Fibroblast of lung (primary cell): Measurements from ENCODE around the gene SLC35B1.

ENCODE experiments used
- EZH2 ChIP-seq: IDR thresholded peaks from 2 replicates; pipeline ENCODE4 v1.5.1; 2012; ENCODE audit warnings: low read length, control low read depth, mild to moderate bottlenecking; ENCODE audit errors: missing control alignments
- TF ChIP-seq, protein P1 (sequence below), 2 donors: IDR thresholded peaks in 1 of 2; conservative IDR thresholded peaks in 1 of 2; 1 replicate in 1 of 2; 2 replicates in 1 of 2; pipeline ENCODE4 v1.5.1; 2011 to 2012; ENCODE audit warnings: low read length in 2 of 2, control low read depth in 1 of 2, inconsistent platforms in 1 of 2, low read depth in 1 of 2, mild to moderate bottlenecking in 1 of 2

GRCh38 chr17:49670002-49670401 is 37.8 kb downstream of the SLC35B1 start:
- TF ChIP-seq, protein P1, sequence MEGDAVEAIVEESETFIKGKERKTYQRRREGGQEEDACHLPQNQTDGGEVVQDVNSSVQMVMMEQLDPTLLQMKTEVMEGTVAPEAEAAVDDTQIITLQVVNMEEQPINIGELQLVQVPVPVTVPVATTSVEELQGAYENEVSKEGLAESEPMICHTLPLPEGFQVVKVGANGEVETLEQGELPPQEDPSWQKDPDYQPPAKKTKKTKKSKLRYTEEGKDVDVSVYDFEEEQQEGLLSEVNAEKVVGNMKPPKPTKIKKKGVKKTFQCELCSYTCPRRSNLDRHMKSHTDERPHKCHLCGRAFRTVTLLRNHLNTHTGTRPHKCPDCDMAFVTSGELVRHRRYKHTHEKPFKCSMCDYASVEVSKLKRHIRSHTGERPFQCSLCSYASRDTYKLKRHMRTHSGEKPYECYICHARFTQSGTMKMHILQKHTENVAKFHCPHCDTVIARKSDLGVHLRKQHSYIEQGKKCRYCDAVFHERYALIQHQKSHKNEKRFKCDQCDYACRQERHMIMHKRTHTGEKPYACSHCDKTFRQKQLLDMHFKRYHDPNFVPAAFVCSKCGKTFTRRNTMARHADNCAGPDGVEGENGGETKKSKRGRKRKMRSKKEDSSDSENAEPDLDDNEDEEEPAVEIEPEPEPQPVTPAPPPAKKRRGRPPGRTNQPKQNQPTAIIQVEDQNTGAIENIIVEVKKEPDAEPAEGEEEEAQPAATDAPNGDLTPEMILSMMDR (conservative IDR thresholded peaks at IDR 0.05 in 1 of 2, IDR thresholded peaks at IDR 0.05 in 1 of 2; ENCODE audit: low read depth in 1 of 2, low read length in 2 of 2) = no peak
- TF ChIP-seq EZH2 = no peak
